SW 1271 (cell line): ENCODE data around the gene PDYN.

Source experiments
- DNase-seq, 2 experiments: peaks; one replicate each; lab custom pipeline; 2025; lab: John Stamatoyannopoulos, UW

Gene PDYN

DNA sequence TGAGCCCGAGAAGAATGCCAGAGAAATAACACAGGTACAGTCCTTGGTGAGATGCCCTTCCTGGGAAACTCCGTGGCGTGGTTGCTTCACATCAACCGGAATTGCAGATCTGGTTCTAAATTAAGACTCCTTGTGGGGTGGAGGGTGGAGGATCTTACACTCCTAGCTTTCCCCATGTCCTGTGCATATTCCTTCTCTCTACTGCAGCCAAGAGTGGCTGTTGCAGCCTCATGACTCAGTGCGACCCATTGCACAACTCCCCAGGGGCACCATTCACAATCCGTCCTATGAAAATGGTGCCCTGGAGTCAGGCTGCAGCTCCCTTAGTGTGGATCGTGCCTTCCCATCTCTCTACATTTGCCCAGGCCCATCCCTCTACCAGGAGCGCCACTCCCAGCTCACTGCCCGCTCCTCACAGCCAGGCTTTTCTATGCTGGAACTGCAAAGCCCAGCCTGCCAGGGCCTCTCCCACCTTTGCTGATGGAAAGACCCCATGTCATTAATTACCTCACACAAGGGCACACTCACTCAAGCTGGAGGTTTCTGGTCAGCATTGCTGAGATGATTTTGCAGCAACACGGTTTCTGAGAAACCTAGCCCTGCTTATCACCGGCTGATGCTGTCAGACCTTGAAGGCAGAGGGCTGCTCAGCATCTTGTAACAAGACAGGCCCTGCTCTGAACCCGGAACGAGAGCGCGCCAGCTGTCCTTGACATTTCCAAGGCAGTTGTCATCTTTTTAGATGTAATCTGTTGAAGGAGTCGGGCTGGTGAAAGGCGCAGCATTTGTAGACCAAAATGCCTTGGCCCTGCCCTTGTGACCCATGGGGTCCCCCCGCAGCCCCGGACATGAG, 58.9 kb downstream of the PDYN start:
- no peak for DNase-seq

- no peak for DNase-seq
Observed at GRCh38 chr20:1934156-1934555, 59.7 kb downstream of the PDYN start.

- no peak for DNase-seq
Observed at GRCh38 chr20:1933465-1933870, 60.4 kb downstream of the PDYN start.

DNA sequence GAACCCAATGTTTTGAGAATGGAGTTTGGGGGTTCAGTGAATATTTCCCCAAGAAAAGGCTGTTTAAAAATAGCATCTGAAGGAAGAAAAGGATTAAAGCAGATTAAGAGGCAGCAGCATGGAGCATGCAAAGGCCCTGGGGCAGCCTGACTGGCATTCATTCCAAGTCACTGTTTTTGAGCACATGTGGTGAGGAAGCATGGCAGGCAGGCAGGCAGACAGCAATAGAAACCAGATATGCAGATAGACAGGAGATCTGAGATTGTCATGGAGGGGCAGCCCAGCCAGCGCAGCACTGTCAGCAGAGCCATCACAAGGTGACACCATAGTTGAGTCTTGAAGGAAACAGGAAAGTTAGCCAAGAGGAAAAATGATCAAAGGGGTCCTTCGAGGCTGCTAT, 60.9 kb downstream of the PDYN start:
- no peak for DNase-seq

- DNase-seq, result no peak
Observed at GRCh38 chr20:1931830-1932229, 62.0 kb downstream of the PDYN start.

DNA sequence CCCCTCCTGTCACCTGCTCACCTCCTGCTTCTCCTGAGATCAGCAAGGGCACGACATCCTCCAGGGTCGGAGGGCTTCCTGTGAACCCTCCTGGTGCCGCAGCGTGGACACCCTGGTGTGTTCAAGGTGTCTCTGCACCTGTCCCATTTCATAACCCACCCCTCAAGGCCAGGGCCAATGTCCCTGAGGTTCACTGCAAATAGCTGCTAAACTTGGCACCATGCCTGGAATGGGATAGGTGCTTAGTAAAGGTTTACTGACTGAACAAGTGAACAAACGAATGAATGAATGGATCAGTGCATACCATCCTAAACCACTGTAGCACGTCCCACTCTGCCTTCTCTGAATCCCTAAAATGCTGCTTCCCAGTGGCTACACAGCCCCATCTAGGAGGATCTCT, 63.7 kb downstream of the PDYN start:
- no peak for DNase-seq

DNA sequence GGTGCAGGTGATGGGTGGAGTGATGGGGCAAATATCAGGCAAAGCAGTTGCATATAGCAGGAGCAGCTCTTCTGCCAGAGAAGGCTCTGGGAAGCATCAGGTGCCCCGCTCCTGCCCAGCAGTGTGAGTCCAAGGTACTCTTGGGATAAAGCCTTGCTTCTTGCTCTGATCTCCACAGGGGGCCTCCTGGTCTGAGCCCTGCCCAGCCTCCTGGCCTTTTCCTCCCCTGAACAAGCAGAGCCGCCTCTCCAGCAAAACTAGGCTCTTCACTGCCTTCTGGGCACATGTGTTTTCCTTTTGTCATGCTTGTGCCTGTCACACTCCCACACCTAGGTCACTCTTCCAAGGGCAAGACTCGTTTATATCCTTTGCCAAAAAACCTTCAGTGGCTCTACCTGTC, 64.4 kb downstream of the PDYN start:
- no peak for DNase-seq

GRCh38 chr20:1928782-1929181, 65.1 kb downstream of the PDYN start:
- DNase-seq, result no peak
